GM12878 (cell line): Measurements from ENCODE around the gene ELFN2. TPM values are rescaled to one million over a fixed set of nuclear protein-coding genes. Genes with fewer than 3 reads are reported as not detected.

Experiments used
- ATAC-seq: fragments of 200-7000 bp; cut with Tn5 transposase; 3 replicates; pipeline ENCODE4 v1.9.1; 2020; ENCODE audit warnings: mild to moderate bottlenecking, moderate library complexity
- BruUV-seq: library from RNA; stranded (reverse); fragments of 400-500 nt; replicated peaks from 2 replicates; lab custom pipeline; 2021; lab: Mats Ljungman, UMichigan
- CTCF ChIA-PET: fragments of 300-600 bp; sonication (Branson Sonifier 250); formaldehyde crosslinking; extraction: SDS; loops from one replicate; lab custom pipeline; 2021; ENCODE audit warnings: inconsistent platforms; lab: Yijun Ruan, JAX
- POLR2A ChIA-PET: fragments of 350-600 bp; formaldehyde crosslinking; extraction: SDS; loops from one replicate; lab custom pipeline; 2021; ENCODE audit warnings: inconsistent platforms; lab: Charles Lee
- RAD21 ChIA-PET: fragments of 300-600 bp; sonication (Branson Sonifier 250); formaldehyde crosslinking; loops from one replicate; lab custom pipeline; 2023; ENCODE audit warnings: antibody characterized with exemption; ENCODE audit not compliant: unreplicated experiment; lab: Charles Lee
- SMC1A ChIA-PET: fragments of 300-600 bp; sonication (Branson Sonifier 250); formaldehyde crosslinking; loops from one replicate; lab custom pipeline; 2023; ENCODE audit not compliant: unreplicated experiment, uncharacterized antibody; lab: Charles Lee
- DNase-seq: peaks from one replicate; pipeline ENCODE4 v3.0.0-alpha.2; 2011; ENCODE audit warnings: low read depth, low spot score
- FAIRE-seq: peaks from 3 replicates; lab custom pipeline; 2011; peaks lifted over from hg19 to GRCh38; lab: Jason Lieb, UNC
- H2AFZ ChIP-seq: 2 replicates; pipeline ENCODE4 v1.6.0; 2011; ENCODE audit warnings: low read depth, low read length, control low read depth; ENCODE audit not compliant: control insufficient read depth
- H3K27ac ChIP-seq: 2 replicates; pipeline ENCODE4 v1.5.1; 2011; ENCODE audit warnings: control low read depth; ENCODE audit not compliant: control insufficient read depth, insufficient read depth
- H3K27me3 ChIP-seq, 2 experiments: replicated peaks in 1 of 2; 2 replicates each; pipeline versions ENCODE4 v1.6.0 to v1.6.1; 2011; ENCODE audit warnings: low read length in 1 of 2; ENCODE audit not compliant: control insufficient read depth in 2 of 2, insufficient read depth in 2 of 2
- H3K36me3 ChIP-seq, 2 experiments: 2 replicates each; pipeline ENCODE4 v1.5.1; 2011; ENCODE audit warnings: low read length in 1 of 2; ENCODE audit not compliant: control insufficient read depth in 2 of 2, insufficient read depth in 2 of 2
- H3K4me1 ChIP-seq: 2 replicates; pipeline ENCODE4 v1.6.1; 2011; ENCODE audit warnings: mild to moderate bottlenecking, low read length, moderate library complexity, mixed read lengths; ENCODE audit not compliant: control insufficient read depth, insufficient read depth
- H3K4me2 ChIP-seq: 2 replicates; pipeline ENCODE4 v1.6.0; 2011; ENCODE audit warnings: control low read depth; ENCODE audit not compliant: control insufficient read depth, insufficient read depth
- H3K4me3 ChIP-seq: fragments of 200-600 bp; sonication (generic); 2 replicates; pipeline ENCODE4 v1.5.1; 2016
- H3K79me2 ChIP-seq: 2 replicates; pipeline ENCODE4 v1.6.0; 2011; ENCODE audit warnings: low read length; ENCODE audit not compliant: control insufficient read depth, insufficient read depth
- H3K9ac ChIP-seq: 2 replicates; pipeline ENCODE4 v1.8.0; 2011; ENCODE audit warnings: low read length, control low read depth, mixed read lengths; ENCODE audit not compliant: control insufficient read depth, insufficient read depth
- H3K9me3 ChIP-seq: replicated peaks from 3 replicates; pipeline ENCODE4 v1.5.1; 2011; ENCODE audit warnings: mild to moderate bottlenecking, low read length; ENCODE audit not compliant: control insufficient read depth, insufficient read depth
- H4K20me1 ChIP-seq: 2 replicates; pipeline ENCODE4 v1.6.0; 2011; ENCODE audit not compliant: control insufficient read depth, insufficient read depth
- CBX3 ChIP-seq: fragments of 200-600 bp; sonication (generic); IDR thresholded peaks from 2 replicates; pipeline ENCODE4 v1.6.1; 2016; ENCODE audit warnings: low read depth, borderline replicate concordance
- ETV6 ChIP-seq, 2 experiments: fragments of 450-650 bp in 1 of 2; IDR thresholded peaks in 1 of 2; conservative IDR thresholded peaks in 1 of 2; 2 replicates each; pipeline ENCODE4 v1.6.1; 2014; ENCODE audit warnings: antibody characterized with exemption in 1 of 2, borderline replicate concordance in 1 of 2, low read depth in 1 of 2, mild to moderate bottlenecking in 1 of 2, moderate library complexity in 1 of 2
- MTA3 ChIP-seq: IDR thresholded peaks from 2 replicates; pipeline ENCODE4 v1.6.1; 2012; ENCODE audit warnings: low read length, inconsistent platforms, borderline replicate concordance
- MXI1 ChIP-seq: fragments of 150-350 bp; IDR thresholded peaks from 2 replicates; pipeline ENCODE4 v1.6.1; 2011; ENCODE audit warnings: low read depth, mild to moderate bottlenecking, inconsistent platforms, low read length, improper control_type of control experiment
- NBN ChIP-seq: fragments of 450-650 bp; IDR thresholded peaks from 2 replicates; pipeline ENCODE4 v1.6.1; 2016
- NRF1 ChIP-seq: conservative IDR thresholded peaks from 2 replicates; pipeline ENCODE4 v1.6.1; 2011; ENCODE audit warnings: mild to moderate bottlenecking, low read depth, low read length, improper control_type of control experiment
- TARDBP ChIP-seq: IDR thresholded peaks from 2 replicates; pipeline ENCODE4 v1.6.1; 2016; ENCODE audit warnings: borderline replicate concordance
- TBL1XR1 ChIP-seq: IDR thresholded peaks from 2 replicates; pipeline ENCODE4 v1.6.1; 2012; ENCODE audit warnings: low read depth, low read length, improper control_type of control experiment
- WGBS: methylation state at CpG from one replicate; pipeline ENCODE4 v1.1.6; 2016; ENCODE audit warnings: low lambda C conversion rate; ENCODE audit not compliant: insufficient replicate concordance, insufficient coverage; ENCODE audit errors: missing lambda C conversion rate; 5-methylcytosine and 5-hydroxymethylcytosine counted together
- in situ Hi-C: fragments of 300-500 bp; cut with MboI; formaldehyde crosslinking; loops from 9 replicates; pipeline ENCODE4 v1.14.3; 2018; ENCODE audit warnings: mixed read lengths
- intact Hi-C: fragments of 100-400 bp; cut with micrococcal nuclease; formaldehyde crosslinking; loops from one replicate; pipeline ENCODE4 v1.14.2; 2022; ENCODE audit not compliant: unreplicated experiment
- polyA plus RNA-seq, 11 experiments: library from polyadenylated mRNA; depleted of rRNA in 4 of 11; unstranded in 6 of 11; stranded (reverse) in 5 of 11; fragments of >200 nt; fragmentation: Nextera tagmentation in 4 of 11; fragmentation: Illumina TruSeq in 1 of 11; extraction: Ambion mirVana in 4 of 11; extraction: Trizol in 1 of 11; gene quantifications; 1 replicate in 1 of 11; 2 replicates in 10 of 11; pipeline versions ENCODE4 v1.2.1 to v1.2.3, GENCODE V29; 2011 to 2016; ENCODE audit warnings: inconsistent platforms in 2 of 11, missing spikeins in 2 of 11, low read depth in 1 of 11
- total RNA-seq, 4 experiments: library from RNA; depleted of rRNA in 3 of 4; stranded (reverse); fragments of >200 nt in 3 of 4; fragmentation: Illumina TruSeq in 1 of 4; extraction: Trizol in 1 of 4; gene quantifications; 2 replicates each; pipeline versions ENCODE4 v1.2.1 to v1.2.3, GENCODE V29; 2013 to 2021
- TF ChIP-seq, protein P1 (sequence below): fragments of 450-650 bp; IDR thresholded peaks from 2 replicates; pipeline ENCODE4 v1.6.1; 2016; ENCODE audit warnings: mild to moderate bottlenecking

Gene ELFN2
- total and polyA plus RNA-seq, 10 of the 15 experiments (the other 5 are each of a cell fraction or from before 2014, with no cell fraction given): 0.03 to 0.05 TPM; not detected in 8

DNA sequence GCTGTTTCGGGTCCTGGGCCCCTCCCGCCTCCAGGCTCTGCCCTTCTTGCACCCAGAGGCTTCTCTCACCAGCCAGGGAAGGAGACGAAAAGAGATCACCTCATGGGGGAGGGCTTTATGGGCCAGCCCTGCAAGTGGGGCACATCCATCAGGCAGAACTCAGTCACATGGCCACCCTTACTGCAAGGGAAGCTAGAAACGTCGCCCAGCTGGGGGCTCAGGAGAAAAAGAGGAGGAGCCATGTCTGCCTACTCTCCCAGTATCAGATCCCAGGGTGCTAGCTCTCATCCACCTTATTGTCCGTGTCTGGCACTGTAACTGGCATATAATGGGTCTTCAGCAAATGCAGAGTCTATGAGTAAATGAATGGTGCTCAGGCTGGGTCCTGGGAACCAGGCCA, 34.7 kb upstream of the ELFN2 start:
- Histone ChIP-seq H3K4me3 (no peak overlapping the region), H3K36me3 (peaks cover 1 to 4% of the 10 kb centered on the region in 2 experiments; a peak in 2 of 4 replicates), H3K4me2 (no peak overlapping the region), H2AFZ (no peak overlapping the region), H3K9ac (no peak overlapping the region), H3K4me1 (peaks cover 12% of the 10 kb centered on the region), H3K27ac (no peak overlapping the region), H3K27me3 (no peaks in the 10 kb centered on the region), H3K79me2 (no peaks in the 10 kb centered on the region), H4K20me1 (no peaks in the 10 kb centered on the region), H3K9me3 (no peaks in the 10 kb centered on the region)
- ChIA-PET CTCF (interaction anchor here (0.6 to 1.4 kb wide), 3 partner anchors 11 to 144 kb away, joined by 3 to 4 read pairs (median 4); no protein-coding TSS in a partner anchor), RAD21 (interaction anchor here (0.7 kb wide), 1 partner anchor 340 kb away, joined by 3 read pairs; no protein-coding TSS in a partner anchor), POLR2A (no interaction called here), SMC1A (no interaction called here)
- WGBS: 34% methylated on average over 6 of the region's 6 CpGs
- intact Hi-C loops (no loop called here), in situ Hi-C loops (no loop called here)
- DNase-seq: no peak
- BruUV-seq: no TSS peak
- FAIRE-seq: no peak
- ATAC-seq: no peak
- no peak for TF ChIP-seq NBN

DNA sequence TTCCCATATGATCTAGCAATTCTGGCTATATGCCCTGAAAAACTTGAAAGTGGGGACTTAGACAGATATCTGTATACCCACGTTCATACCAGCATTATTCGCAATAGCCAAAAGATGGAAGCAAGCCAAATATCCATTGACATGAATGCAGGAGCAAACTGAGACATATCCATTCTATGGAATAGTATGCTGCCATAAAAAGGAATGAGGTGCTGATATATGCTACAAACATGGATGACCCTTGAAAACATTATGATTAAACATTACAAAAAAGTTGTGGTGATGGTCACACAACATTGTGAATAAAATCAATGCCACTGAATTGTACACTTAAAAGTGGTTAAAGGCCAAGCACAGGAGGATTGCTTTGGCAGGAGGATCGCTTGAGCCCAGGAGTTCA, 33.4 kb upstream of the ELFN2 start:
- WGBS: 98% methylated on average over 3 of the region's 3 CpGs
- in situ Hi-C loops: no loop called here
- Histone ChIP-seq H4K20me1 (0 out of 2 replicates have a peak, but pooled peaks cover 2% of the 10 kb centered on the region), H3K4me2 (no peak overlapping the region), H3K36me3 (no peaks in the 10 kb centered on the region; a peak in 1 of 4 replicates), H3K4me3 (no peak overlapping the region), H3K27ac (no peak overlapping the region), H3K9me3 (no peaks in the 10 kb centered on the region), H3K27me3 (no peaks in the 10 kb centered on the region), H3K4me1 (peaks cover 12% of the 10 kb centered on the region), H2AFZ (no peak overlapping the region), H3K79me2 (no peaks in the 10 kb centered on the region), H3K9ac (no peak overlapping the region)
- no peak for FAIRE-seq
- ChIA-PET RAD21 (interaction anchor here (1.5 kb wide), 1 partner anchor 143 kb away, joined by 3 read pairs; no protein-coding TSS in a partner anchor), POLR2A (interaction anchor here (0.6 kb wide), 1 partner anchor 46 kb away, joined by 4 read pairs; no protein-coding TSS in a partner anchor), SMC1A (interaction anchor here (0.7 kb wide), 1 partner anchor 673 kb away, joined by 3 read pairs; no protein-coding TSS in a partner anchor), CTCF (no interaction called here)
- BruUV-seq: no TSS peak
- ATAC-seq: no peak
- TF ChIP-seq MTA3 (no peak), MXI1 (no peak), TBL1XR1 (no peak), TARDBP (no peak), CBX3 (no peak), ETV6 (conservative IDR thresholded peaks at IDR 0.05 in 1 of 2, IDR thresholded peaks at IDR 0.05 in 1 of 2; ENCODE audit: borderline replicate concordance in 1 of 2, low read depth in 1 of 2) (no peak), NRF1 (no peak)
- TF ChIP-seq, protein P1, sequence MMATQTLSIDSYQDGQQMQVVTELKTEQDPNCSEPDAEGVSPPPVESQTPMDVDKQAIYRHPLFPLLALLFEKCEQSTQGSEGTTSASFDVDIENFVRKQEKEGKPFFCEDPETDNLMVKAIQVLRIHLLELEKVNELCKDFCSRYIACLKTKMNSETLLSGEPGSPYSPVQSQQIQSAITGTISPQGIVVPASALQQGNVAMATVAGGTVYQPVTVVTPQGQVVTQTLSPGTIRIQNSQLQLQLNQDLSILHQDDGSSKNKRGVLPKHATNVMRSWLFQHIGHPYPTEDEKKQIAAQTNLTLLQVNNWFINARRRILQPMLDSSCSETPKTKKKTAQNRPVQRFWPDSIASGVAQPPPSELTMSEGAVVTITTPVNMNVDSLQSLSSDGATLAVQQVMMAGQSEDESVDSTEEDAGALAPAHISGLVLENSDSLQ: no peak
- intact Hi-C loops: no loop called here
- no peak for DNase-seq
